Activated CD8-positive, alpha-beta memory T cell treated with anti-CD3 and anti-CD28 coated beads for 4 hours (primary cell): ENCODE results near the gene FBXL7.

ENCODE experiments used
- DNase-seq, 2 donors: peaks; one replicate each; pipeline ENCODE4 v3.0.0-alpha.2; 2020; ENCODE audit warnings: low read depth in 2 of 2

Gene FBXL7

DNA sequence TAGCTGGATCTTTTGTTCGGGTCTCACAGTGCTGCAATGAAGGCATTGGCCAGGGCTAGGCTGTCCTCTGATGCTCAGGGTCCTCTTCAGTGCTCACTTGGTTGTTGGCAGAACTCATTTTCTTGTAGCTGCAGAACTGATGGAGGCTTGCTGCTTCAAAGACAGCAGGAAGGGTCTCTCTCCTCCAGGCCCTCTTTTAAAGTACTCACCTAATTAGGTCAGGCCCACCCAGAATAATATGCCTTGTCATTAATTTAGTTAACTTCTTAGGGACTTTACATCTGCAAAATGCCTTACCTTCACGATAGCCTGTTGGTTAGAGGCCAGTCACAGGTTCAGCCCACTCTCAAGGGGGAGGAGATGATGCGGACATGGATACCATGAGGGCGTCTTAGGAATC, 114.7 kb downstream of the FBXL7 start:
- no peak for DNase-seq

DNA sequence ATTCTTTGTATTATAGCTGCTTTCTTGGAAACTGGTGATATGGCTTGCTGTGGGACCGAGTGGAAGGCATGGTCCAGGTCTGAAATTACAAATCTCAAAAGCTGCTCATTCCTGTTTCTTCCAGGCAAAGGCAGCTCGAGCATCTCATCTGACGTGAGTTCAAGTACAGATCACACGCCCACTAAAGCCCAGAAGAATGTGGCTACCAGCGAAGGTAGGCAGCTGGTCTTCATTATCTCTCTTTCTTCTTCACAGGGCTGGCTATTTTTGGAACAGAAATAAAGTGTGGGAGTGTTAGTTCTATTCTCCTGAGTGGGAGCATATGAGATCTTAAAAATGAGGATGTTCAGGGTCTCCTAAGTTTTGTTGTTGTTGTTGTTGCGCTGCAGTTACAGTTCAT, 115.9 kb downstream of the FBXL7 start:
- no peak for DNase-seq

DNA sequence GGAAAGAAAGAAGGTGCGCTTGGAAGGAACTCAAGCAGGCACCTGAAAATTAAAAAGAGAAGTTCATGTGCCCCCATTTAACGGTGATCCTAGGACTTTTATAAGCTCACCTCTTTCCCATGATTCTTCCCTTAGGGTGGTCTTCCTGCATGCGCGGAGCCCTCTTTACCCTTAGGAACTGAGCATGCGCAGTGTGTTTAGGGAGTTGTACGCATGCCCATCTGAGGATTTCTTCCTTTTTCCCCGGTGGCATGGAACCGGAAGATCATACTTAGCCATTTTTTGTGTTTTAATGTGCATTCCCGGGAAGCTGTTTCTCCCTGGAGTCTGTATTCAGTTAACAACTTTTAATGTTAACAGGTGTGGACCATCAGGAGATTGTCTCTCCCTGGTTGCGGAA, 119.0 kb downstream of the FBXL7 start:
- no peak for DNase-seq

DNA sequence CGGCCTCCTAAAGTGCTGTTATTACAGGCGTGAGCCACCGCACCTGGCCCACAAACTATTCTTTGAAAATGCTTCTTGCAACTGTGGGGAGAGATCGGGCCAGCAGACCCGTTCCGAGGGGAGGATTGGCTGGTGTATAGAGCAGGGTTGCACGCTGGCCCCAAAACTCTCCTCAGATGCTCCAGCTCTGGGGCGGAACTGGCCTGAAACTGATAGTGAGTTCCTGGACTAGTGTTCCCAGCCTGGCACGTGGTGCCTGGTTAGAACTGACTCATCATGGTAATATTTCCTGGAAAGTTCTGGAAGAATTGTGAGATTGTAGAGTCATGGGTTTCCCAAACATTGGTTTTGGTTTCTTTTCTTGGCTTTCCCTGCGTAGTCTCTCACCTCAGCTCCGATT, 120.5 kb downstream of the FBXL7 start:
- DNase-seq: no peak

DNA sequence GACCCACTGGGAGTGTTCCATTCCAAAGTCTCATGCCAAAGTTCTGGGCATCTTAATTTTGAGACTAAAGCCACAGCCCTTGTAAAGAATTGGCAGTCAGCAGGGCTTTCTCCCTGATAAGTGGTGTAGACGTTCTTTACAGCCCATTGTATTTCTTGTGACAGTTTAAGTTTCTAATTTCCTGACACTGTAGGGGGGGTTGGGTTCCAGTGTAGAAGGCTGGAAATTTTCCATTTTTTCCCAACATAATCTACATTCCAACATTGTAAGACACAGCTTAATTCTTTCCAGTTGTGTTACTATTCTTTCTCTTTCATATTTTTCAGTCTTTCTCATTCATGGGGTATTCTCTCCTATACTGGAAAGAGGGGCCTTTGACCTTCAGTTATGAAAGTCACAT, 121.1 kb downstream of the FBXL7 start:
- no peak for DNase-seq

DNA sequence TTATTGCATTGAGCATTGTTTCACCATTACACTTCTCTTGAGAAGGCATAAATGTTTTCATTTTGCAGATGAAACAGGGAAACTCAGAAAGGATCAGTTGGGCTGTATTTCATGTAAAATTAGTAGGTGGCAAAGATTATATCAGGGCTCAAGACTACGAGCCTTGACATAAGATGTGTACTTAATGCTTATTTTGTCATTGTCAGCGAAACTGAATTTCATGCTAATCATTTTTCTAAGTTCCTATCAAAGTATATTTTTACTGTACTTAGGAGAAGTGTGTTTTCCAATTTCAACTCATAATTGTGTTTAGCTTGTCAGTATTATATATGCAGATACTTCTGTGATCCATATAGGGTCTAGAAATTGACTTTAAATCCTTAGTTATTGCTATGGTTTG, 123.8 kb downstream of the FBXL7 start:
- no peak for DNase-seq

DNA sequence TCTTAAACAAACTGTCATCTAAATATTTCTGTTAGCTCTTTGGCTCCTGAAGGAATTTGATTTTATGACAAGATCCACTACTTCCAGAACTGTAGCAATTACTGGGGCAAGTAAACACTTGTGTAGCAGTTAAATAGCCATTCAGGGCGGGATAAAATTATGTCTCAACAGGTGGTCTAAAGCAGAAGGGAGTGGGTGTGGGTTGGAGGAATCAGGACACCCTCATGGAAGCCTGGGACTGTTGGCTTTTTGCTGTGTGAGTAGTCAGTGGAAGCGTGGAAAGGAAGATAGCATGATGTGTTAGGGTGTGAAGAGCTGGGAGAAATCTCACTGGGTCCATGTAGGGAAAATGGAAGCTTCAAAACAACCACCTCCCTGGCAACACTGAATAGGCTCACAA, 127.1 kb downstream of the FBXL7 start:
- DNase-seq: no peak

DNA sequence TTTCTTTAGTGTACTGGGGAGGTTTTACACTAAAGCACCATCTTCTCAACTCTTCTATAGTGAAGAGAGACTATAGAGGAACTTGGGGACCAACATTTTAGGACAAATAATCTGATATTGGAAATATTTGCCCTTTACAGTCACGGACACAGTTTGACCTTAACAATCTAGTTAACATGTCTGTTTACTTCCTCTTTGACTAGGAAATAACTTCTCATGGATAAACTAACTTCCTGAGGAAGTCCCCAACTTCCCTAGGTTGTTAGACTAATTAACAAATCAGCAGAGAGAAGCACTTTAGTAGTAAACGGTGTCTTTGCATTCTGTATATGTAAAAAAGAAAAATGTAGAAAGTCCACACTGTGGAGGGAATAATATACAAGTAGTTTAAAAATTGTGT, 127.7 kb downstream of the FBXL7 start:
- no peak for DNase-seq

DNA sequence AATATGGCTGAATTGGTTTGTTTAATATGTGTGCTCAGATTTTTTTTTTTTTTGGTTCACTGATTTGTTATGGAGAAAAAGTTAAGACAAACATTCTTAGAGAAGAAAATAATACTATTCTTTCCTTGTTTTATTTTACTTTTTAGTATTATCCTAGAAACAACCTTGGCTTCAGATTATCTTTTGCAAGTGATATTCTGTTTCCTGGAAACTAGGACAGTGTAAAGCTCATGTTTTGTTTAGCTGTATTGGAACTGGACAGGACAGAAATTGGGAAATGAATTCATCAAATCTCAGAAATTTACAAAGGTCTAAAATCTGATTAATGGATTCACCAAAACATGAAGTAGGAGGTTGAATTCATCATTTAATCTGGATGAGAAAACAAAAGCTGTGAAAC, 130.5 kb downstream of the FBXL7 start:
- no peak for DNase-seq

DNA sequence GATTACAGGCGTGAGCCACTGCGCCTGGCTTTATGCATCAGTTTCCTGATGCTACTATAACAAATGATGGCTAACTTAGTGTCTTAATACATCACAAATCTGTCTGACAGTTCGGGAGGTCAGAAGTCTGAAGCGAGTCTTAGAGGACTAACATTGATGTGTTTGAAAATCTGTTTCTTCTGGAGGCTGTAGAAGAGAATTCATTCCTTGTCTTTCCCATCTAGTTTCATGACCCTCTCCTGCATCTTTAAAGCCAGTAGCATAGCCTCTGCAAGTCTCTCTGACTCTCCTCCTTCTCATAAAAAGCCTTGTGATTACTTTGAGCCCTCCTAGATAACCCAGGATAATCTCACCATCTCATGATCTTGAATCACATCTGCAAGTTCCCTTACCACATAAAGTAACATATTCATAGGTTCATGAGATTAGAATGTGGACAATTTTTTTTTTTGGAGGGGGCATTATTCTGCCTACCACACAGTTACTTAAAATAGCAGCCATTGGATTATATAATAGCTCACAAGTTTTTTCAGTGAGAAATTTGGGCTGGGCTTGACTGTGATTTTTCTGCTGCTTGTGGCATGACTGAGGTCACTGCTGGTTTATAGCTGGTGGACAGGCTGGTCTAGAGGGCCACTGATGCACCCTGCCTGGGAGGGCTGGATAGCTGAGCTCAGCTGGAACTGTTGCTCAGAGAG, 134.8 kb downstream of the FBXL7 start:
- no peak for DNase-seq

DNA sequence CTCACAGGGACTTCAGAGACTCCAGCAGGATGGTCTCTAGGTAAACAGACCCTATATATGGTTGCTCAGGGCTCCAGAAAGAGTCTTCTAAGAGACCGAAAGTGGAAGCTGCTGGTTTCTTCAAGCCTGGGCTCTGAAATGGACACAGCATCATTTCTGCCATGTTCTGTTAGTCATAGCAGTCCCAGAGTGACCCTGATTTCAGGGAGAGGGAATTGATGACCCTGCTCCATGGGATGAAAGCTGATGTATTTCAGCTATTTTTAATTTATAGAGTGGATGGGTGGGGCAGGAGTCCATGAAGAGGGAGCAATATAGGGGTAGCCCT, 135.3 kb downstream of the FBXL7 start:
- no peak for DNase-seq

DNA sequence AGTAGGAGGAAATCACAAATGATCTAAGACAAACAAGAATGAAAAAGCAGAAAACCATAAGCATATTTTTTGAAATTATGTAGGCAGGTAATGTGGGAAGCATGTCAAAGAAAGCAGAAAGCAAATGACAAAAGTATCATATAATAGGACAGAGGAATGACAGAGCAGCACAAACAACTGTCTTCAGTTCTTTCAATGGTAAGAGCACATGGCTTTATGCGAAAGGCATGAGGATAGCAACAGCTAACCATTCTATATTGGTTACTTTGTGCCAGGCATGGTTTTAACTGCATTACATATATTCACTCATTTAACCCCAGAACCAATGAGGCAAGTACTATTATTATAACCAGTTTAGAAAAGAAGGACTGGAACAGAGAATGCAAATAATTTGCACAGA, 137.4 kb downstream of the FBXL7 start:
- DNase-seq: no peak

DNA sequence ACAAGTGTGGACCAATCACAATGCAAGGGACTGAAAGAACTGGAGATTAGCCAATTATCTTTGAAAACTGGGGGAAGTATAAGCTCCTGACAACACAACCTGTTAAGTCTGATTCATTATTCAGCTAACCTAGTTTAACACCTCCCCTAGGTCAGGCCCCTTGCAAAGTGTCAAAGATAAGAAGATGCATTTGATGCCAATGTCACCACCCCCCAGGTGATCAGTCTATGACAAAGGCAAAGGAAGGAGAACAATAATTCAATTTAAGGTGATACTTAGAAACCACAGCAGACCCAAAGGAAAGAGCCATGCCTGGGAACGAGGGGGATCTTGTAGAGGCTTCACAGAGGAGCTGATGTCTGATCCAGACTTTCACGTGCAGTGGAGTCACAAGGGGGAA, 137.9 kb downstream of the FBXL7 start:
- no peak for DNase-seq

DNA sequence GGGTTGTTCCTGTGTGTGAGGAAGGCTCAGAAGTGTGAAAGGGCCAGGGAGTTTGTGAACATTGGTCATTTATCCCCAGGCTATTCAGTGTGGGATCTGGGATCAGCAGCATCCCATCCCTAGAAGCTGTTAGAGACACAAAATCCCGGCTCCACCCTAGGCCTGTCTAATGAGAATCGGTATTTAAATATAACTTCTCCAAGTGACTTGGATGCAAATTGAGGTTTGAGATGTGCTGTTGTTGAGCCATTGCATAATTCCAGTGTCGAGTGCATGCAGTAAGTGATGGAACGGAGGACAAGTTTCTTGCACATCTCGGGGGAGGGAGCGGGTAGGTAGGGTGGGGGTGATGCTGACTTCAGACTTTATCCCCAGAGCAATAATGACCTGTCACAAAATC, 138.3 kb downstream of the FBXL7 start:
- no peak for DNase-seq

DNA sequence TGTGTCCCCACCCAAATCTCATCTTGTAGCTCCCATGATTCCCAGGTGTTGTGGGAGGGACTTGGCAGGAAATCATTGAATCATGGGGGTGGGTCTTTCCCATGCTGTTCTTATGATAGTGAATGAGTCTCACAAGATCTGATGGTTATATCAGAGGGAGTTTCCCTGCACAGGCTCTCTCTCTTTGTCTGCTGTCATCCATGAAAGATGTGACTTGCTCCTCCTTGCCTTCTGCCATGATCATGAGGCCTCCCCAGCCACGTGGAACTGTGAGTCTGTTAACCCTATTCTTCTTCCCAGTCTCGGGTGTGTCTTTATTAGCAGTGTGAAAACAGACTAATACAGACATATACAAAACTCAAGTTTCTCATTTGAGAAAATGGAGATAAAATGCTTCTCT, 139.3 kb downstream of the FBXL7 start:
- DNase-seq: no peak

DNA sequence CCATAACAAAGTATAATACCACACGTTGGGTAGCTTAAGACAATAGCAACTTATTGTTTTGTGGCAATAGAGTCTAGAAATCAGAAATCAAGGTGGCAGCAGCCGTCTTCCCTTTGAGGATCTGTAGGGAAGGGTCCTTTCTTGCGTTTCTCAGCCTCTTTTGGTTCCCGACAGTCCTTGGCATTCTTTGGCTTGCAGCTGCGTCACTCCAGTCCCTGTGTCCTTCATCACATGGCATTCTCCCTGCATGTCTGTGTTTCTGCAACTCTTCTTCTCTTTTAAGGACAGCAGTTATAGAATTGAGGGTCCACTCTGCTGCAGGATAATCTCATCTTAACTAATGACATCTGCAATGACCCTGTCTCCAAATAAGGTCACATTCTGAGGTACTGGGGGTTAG, 140.1 kb downstream of the FBXL7 start:
- no peak for DNase-seq

DNA sequence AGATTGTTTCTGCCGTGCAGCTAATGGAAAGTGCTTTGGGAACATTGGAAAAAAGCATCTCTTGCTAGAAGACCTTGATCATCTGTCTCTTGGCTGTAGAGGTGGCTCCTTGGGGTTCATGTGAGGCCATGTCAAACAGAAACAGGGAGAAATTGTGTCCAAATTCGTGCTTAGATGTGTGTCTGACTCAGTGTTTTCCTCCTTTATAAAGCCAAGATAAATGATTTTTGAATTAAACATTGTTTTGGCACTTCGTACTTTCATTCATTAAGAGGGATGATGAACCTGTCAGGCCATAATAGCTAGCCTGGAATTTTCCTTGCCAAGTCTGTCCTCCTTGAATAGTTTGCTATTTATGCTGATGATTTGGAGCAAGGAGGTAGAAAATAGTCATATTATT, 143.8 kb downstream of the FBXL7 start:
- DNase-seq: no peak

DNA sequence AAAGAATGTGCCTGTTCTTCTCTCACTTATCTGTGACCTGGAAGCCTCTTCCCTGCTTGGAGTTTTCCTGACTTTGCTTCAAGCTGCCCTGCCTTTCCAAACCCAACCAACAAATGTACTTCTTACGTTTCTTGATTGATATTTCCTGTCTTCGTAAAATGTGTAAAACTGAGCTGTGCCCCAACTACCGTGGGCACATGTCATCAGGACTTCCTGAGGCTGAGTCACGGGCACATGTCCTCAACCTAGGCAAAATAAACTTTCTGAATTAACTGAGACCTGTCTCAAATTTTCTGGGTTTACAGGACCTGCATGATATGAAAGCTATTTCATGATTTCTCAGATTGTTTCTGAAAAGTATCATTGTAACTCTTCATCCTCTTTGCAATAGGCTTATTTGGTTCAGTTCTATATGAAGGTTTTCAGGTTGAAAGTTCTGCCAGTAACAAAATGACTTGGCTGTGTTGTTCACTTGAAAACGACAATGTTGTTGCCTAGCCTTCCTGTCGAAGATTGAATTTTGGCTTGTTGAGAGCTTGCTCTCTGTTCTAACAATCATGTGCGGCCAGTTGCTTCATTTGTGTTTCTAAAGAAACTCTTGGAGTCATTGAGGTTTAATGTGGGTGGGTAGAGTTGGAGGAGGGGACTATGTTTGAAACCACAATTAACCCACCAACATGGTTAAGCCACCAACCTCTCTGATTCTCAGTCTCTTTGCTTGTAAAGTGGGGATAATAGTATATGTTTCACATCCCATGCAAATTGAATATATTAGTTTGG, 145.6 kb downstream of the FBXL7 start:
- no peak for DNase-seq

DNA sequence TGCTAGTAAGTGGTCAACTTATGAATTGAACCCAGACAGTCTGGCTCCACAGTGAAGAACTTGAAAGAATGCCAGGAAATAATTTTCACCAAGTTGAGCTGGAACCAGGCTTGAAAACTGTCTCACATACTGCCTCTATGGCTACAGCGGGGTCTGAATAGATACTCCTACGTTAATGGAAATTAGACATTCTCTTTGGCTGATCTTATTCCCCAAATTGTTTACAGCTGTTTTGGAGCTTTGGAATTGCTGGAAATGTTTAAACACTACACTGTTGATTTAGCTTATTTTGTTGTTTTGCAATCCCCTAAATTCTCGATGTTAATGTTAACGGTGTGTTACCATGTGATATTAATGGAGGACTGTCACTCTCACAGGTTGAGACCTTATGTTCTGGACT, 146.4 kb downstream of the FBXL7 start:
- no peak for DNase-seq

DNA sequence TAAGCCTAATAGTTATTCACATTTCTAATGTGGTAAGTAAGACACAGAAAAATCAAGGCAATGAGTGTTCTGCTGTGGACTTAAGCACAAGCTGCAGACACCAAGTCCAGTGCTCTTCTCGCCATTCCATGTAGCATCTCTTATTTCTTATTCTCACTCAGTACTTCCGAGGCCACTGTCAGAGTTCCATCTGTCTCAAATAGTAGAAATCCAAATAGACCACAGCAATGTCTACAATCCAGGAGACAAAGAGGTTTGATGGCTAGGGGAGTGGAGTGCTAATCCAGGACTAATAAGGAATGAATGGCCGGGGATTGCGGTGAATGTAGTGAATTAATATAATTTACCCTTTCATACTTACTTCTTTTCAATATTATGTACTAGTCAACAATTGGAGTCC, 147.3 kb downstream of the FBXL7 start:
- DNase-seq: no peak

DNA sequence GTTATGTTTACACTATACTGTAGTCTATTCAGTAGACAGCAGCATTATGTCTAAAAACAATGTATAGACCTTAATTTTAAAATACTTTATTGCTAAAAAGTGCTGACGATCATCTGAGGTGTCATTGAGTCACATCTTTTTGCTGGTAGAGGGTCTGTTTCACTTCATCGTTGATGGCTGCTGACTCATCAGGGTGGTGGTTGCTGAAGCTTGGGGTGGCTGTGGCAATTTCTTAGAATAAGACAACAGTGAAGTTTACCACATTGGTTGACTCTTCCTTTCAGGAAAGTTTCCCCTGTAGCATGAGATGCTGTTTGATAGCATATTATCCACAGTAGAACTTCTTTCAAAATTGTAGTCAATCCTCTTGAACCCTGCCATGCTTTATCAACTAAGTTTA, 150.3 kb downstream of the FBXL7 start:
- DNase-seq: no peak

DNA sequence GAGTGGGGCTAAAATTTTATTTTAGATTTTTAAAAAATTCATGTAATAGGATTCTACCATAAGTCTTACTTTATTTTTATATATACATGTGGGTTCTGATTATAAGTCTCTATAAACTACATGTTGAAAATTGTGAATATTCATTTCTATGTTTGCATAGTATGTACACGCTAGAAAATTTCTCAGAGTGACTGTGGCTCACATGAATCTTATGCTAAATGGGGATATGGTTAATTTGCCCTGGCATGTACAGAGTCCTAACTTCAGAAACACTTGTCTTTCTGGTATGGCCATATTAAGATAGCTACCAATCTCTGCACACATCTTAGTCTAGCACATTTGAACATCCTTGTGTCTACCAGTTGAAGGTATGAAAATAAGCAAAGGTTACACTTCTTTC, 154.8 kb downstream of the FBXL7 start:
- no peak for DNase-seq

DNA sequence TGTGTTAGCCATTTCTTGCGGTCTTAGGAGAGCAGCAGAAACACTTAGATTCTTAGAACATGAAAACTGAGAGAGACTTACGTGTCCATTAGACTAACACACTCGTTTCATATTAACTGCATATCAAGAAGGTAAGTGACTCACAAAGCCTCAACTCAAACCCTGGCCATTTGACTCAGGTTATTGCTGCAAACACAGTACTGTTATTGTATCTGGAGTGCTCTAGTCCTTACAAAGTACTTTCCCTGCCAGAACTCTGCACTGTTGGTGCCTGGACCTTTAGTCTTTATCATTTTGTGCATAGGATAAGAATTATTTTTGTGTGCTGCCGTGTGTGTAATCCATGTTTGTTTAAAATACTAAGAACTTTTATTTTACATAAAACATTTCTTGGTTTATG, 155.7 kb downstream of the FBXL7 start:
- DNase-seq: no peak

DNA sequence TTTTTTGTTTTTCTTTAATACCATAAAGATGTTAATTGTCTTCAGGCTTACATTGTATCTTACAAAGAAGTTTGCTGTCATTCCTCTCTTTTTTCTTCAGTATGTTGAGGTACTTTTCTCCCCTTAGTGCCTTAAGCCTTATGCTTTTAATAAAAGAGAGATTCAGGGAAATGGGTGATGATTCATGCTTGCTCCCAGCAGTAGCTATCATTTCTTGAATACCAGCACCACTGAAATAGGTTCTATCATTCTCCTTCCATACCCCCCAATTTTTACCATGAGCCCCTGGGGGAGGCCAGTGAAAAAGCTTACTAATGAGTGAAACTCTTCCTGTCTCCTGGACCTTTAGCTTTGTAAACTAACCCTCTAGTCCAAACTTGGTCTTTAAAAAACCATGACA, 165.0 kb downstream of the FBXL7 start:
- DNase-seq: no peak
